Measurements from ENCODE around the gene CDC6.
"Not testable (repeated sequence)": the region's sequence is repeated elsewhere in the genome, so short reads cannot be mapped to it uniquely, and the experiment has no call there.

Gene CDC6

GRCh38 chr17:40301315-40301714 is 13.6 kb downstream of the CDC6 start:
- H3K27ac ChIP-seq, result no peak overlapping the region

DNA sequence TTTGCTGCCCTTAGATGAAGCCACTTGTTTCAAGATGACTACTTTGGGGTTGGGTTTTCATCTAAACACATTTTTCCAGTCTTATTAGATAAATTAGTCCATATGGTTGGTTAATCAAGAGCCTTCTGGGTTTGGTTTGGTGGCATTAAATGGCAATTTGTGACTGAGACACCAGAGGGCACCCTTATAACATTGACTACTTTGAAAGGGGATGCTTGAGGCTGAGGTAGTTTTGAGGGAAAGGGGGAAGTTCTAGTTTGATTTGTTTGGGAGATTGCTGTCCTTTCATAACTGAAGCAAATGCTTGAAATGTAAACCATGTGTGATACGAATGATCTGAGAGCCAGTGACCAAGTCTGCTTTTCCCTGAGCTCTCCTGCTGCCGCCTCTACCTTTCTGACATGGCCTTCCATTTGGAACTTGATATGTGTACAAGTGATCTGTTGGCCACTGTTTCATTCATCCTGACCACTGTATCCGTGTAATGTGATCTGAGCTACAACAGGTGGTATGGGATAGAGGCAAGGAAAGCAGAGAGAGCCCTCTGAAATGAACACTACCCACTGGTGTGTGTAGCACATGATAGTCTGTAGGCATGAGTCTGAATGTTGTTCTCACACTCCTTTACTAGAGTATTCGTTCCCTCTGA is 15.5 kb downstream of the CDC6 start:
- no peak overlapping the region for H3K27ac ChIP-seq

More at GRCh38 chr17:40301315-40301714, 13.6 kb downstream of the CDC6 start:
- TF ChIP-seq ZFX (IDR thresholded peaks at IDR 0.05), result no peak
- TF ChIP-seq, protein P1, sequence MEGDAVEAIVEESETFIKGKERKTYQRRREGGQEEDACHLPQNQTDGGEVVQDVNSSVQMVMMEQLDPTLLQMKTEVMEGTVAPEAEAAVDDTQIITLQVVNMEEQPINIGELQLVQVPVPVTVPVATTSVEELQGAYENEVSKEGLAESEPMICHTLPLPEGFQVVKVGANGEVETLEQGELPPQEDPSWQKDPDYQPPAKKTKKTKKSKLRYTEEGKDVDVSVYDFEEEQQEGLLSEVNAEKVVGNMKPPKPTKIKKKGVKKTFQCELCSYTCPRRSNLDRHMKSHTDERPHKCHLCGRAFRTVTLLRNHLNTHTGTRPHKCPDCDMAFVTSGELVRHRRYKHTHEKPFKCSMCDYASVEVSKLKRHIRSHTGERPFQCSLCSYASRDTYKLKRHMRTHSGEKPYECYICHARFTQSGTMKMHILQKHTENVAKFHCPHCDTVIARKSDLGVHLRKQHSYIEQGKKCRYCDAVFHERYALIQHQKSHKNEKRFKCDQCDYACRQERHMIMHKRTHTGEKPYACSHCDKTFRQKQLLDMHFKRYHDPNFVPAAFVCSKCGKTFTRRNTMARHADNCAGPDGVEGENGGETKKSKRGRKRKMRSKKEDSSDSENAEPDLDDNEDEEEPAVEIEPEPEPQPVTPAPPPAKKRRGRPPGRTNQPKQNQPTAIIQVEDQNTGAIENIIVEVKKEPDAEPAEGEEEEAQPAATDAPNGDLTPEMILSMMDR (conservative IDR thresholded peaks at IDR 0.05), result peak; percentile 27

GRCh38 chr17:40303708-40304551 is 16.3 kb downstream of the CDC6 start:
- TF ChIP-seq, protein P1 (conservative IDR thresholded peaks at IDR 0.05), result no peak
- no peak for TF ChIP-seq ZFX (IDR thresholded peaks at IDR 0.05)
- no peak overlapping the region for H3K27ac ChIP-seq

More for the DNA sequence above, 15.5 kb downstream of the CDC6 start:
- no peak for TF ChIP-seq ZFX (IDR thresholded peaks at IDR 0.05)
- TF ChIP-seq, protein P1 (conservative IDR thresholded peaks at IDR 0.05), result no peak; the same call in 1 of the 2 replicates

DNA sequence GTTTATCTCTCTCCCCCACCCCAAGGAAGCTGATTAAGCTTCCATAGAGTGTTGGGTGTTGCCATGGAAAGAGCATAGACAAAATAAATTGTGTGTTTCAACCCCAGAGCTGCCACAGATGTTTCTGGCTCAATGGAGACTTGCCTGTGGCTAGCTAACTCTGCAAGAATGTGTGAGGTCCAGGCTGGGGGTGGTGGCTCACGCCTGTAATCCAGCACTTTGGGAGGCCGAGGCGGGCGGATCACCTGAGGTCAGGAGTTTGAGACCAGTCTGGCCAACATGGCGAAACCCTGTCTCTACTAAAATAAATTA is 16.8 kb downstream of the CDC6 start:
- not testable (repeated sequence) for H3K27ac ChIP-seq

- H3K27ac ChIP-seq, result not testable (repeated sequence)
Measured at GRCh38 chr17:40304866-40305265, 17.2 kb downstream of the CDC6 start.

DNA sequence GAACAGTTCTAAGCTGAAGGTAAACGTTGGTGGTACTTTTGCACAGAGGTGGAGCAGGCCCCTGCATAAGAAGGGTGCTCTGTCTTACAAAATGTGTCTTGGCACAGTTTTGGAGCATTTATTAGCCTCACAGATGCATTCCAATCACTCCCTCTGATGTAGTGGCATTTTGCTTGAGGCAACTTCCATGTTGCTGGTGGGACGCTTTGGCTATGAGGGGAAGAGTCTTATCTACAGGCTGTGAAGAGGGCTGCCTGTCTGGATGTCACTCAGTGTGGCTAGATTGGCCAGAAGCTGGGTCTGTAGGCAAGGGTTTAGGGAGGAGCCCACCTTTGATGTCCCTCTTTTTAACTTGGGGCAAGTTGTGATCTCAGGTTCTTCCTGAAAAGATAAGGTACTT is 18.7 kb downstream of the CDC6 start:
- no peak overlapping the region for H3K27ac ChIP-seq
- TF ChIP-seq, protein P1 (conservative IDR thresholded peaks at IDR 0.05), result no peak
- TF ChIP-seq ZFX (IDR thresholded peaks at IDR 0.05), result no peak

GRCh38 chr17:40307001-40307730 is 19.5 kb downstream of the CDC6 start:
- H3K27ac ChIP-seq, result no peak overlapping the region
- TF ChIP-seq ZFX (IDR thresholded peaks at IDR 0.05), result no peak
- TF ChIP-seq, protein P1 (conservative IDR thresholded peaks at IDR 0.05), result no peak

GRCh38 chr17:40307740-40308239 is 20.1 kb downstream of the CDC6 start:
- no peak overlapping the region for H3K27ac ChIP-seq

More at GRCh38 chr17:40307740-40308239, 20.1 kb downstream of the CDC6 start:
- TF ChIP-seq, protein P1 (conservative IDR thresholded peaks at IDR 0.05), result no peak
- no peak for TF ChIP-seq ZFX (IDR thresholded peaks at IDR 0.05)
